Gastrocnemius medialis (tissue), 4 donors: ENCODE data around the gene FPR1. TPM values are rescaled to one million over a fixed set of nuclear protein-coding genes. Genes with fewer than 3 reads are reported as not detected.

Experiments used
- ATAC-seq, 2 donors: fragments of 150-250 bp; one replicate each; pipeline ENCODE4 v1.9.1; 2016
- DNase-seq, 2 donors: peaks; one replicate each; pipeline ENCODE4 v3.0.0-alpha.2; 2019
- H3K27ac ChIP-seq, 4 donors: fragments of 200-600 bp; sonication (generic); 1 replicate in 1 of 4; 2 replicates in 3 of 4; pipeline ENCODE4 v1.5.1; 2016 to 2018; ENCODE audit warnings: mild to moderate bottlenecking in 2 of 4, moderate library complexity in 1 of 4
- H3K27me3 ChIP-seq, 3 donors: fragments of 200-600 bp; sonication (generic) in 2 of 3; 1 replicate in 1 of 3; 2 replicates in 2 of 3; pipeline versions ENCODE4 v1.5.1 to v1.6.0; 2016 to 2019; ENCODE audit warnings: mild to moderate bottlenecking in 1 of 3, moderate library complexity in 1 of 3
- H3K36me3 ChIP-seq, 2 donors: fragments of 200-600 bp; sonication (generic) in 1 of 2; one replicate each; pipeline ENCODE4 v1.5.1; 2017 to 2018
- H3K4me1 ChIP-seq, 2 donors: fragments of 200-600 bp; sonication (generic) in 1 of 2; one replicate each; pipeline ENCODE4 v1.5.1; 2016 to 2017; ENCODE audit warnings: mild to moderate bottlenecking in 2 of 2
- H3K4me3 ChIP-seq, 4 donors: fragments of 200-600 bp; sonication (generic) in 3 of 4; 1 replicate in 1 of 4; 2 replicates in 3 of 4; pipeline ENCODE4 v1.5.1; 2016 to 2019; ENCODE audit warnings: mild to moderate bottlenecking in 2 of 4
- H3K9me3 ChIP-seq, 3 donors: fragments of 200-600 bp; sonication (generic) in 2 of 3; 1 replicate in 1 of 3; 2 replicates in 2 of 3; pipeline ENCODE4 v1.5.1; 2016 to 2019
- POLR2A ChIP-seq, 2 donors: fragments of 450-650 bp; IDR thresholded peaks; one replicate each; pipeline ENCODE4 v1.6.1; 2017; ENCODE audit warnings: antibody characterized with exemption in 2 of 2, mild to moderate bottlenecking in 2 of 2, moderate library complexity in 2 of 2
- in situ Hi-C, 4 donors: fragments of 200-750 bp; cut with MboI; loops; one replicate each; pipeline versions ENCODE4 v1.15.0 to v1.8.0; 2017; ENCODE audit warnings: low sequenced_read_pairs in 4 of 4
- intact Hi-C: fragments of 100-400 bp; cut with DNase I; formaldehyde crosslinking; loops from one replicate; pipeline ENCODE4 v1.15.1; 2023; ENCODE audit warnings: low total_unique reads
- total RNA-seq, 4 donors: library from RNA; depleted of rRNA; stranded (reverse); fragments of >200 nt; gene quantifications; one replicate each; pipeline versions ENCODE4 v1.1.0 to v1.2.3, GENCODE V29; 2016
- TF ChIP-seq, protein P1 (sequence below), 5 experiments: fragments of 450-650 bp in 3 of 5; fragments of 200-600 bp in 2 of 5; sonication (generic) in 2 of 5; IDR thresholded peaks in 4 of 5; conservative IDR thresholded peaks in 1 of 5; 1 replicate in 4 of 5; 2 replicates in 1 of 5; pipeline ENCODE4 v1.5.1; 2016 to 2019; ENCODE audit warnings: antibody characterized with exemption in 5 of 5, mild to moderate bottlenecking in 3 of 5, moderate library complexity in 3 of 5

Gene FPR1
- total RNA-seq, 4 donors from 2014 or later: 3.0 to 6.1 (median 6.0) TPM; not detected in 1

DNA sequence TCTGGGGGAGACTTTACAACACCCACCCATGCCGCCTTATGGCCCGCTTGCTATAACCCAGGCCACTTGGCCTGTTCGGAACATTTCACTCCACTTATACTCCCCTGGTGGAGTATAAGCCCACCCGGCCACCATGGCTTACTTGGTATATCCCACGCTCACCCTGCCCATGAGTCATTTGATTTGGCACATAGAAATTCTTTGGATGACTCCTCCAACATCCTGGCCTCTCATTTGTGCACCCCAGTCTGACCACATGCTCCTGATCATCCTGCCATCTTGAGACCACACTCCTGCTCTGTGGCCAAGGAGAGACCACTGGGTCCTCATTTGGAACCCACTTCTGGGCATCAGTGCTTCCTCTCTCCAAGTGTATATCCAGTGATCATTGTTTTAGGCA, 53.4 kb downstream of the FPR1 start:
- H3K36me3 ChIP-seq: no peaks in the 10 kb centered on the region
- DNase-seq (no peak), ATAC-seq (no peak)
- in situ Hi-C loops (no loop called here), intact Hi-C loops (no loop called here)
- TF ChIP-seq, protein P1, sequence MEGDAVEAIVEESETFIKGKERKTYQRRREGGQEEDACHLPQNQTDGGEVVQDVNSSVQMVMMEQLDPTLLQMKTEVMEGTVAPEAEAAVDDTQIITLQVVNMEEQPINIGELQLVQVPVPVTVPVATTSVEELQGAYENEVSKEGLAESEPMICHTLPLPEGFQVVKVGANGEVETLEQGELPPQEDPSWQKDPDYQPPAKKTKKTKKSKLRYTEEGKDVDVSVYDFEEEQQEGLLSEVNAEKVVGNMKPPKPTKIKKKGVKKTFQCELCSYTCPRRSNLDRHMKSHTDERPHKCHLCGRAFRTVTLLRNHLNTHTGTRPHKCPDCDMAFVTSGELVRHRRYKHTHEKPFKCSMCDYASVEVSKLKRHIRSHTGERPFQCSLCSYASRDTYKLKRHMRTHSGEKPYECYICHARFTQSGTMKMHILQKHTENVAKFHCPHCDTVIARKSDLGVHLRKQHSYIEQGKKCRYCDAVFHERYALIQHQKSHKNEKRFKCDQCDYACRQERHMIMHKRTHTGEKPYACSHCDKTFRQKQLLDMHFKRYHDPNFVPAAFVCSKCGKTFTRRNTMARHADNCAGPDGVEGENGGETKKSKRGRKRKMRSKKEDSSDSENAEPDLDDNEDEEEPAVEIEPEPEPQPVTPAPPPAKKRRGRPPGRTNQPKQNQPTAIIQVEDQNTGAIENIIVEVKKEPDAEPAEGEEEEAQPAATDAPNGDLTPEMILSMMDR (IDR thresholded peaks at IDR 0.05 in 4 of 5, conservative IDR thresholded peaks at IDR 0.05 in 1 of 5): no peak
- TF ChIP-seq POLR2A (IDR thresholded peaks at IDR 0.05): no peak
- H3K4me3 ChIP-seq: no peak overlapping the region
- no peak overlapping the region for H3K27ac ChIP-seq
- no peaks in the 10 kb centered on the region for H3K9me3 ChIP-seq
- H3K27me3 ChIP-seq: no peaks in the 10 kb centered on the region
- H3K4me1 ChIP-seq: peaks cover 0 to 4% of the 10 kb centered on the region in 2 donors

DNA sequence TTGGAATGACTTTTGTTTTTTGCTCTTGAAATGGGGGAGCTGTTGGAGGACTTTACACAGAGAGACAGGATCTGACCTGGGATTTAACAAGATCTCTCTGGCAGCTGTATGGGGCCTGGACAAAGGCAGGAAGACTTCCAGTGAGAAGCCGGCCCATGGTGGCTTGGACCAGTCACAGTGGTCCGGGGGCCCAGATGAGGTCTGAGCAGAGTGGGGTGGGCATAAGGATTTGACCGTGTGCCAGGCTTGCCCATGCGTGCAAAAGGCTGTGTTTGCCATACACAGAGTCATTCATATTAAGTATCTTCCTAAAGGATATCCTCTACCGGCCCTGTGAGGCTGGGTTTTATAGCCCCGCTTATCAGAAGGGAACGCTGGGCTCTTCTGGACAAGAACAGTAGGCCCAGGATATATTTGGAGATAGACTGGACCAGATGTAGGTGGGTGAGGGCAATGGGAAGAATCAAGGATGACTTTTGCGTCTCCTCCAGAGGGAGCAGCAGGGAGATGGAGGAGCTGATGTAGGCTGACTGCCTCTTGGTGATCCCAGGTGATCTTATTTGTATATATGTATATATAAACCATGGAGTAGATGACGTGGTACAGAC, 54.4 kb downstream of the FPR1 start:
- in situ Hi-C loops: no loop called here
- Histone ChIP-seq H3K27ac (no peak overlapping the region), H3K27me3 (no peaks in the 10 kb centered on the region), H3K36me3 (no peaks in the 10 kb centered on the region), H3K4me1 (peaks cover under 1% of the 10 kb centered on the region in 2 donors), H3K4me3 (no peak overlapping the region), H3K9me3 (no peaks in the 10 kb centered on the region)
- intact Hi-C loops: no loop called here
- TF ChIP-seq, protein P1 (IDR thresholded peaks at IDR 0.05 in 4 of 5, conservative IDR thresholded peaks at IDR 0.05 in 1 of 5): no peak
- TF ChIP-seq POLR2A (IDR thresholded peaks at IDR 0.05): no peak
- DNase-seq (no peak), ATAC-seq (no peak)

DNA sequence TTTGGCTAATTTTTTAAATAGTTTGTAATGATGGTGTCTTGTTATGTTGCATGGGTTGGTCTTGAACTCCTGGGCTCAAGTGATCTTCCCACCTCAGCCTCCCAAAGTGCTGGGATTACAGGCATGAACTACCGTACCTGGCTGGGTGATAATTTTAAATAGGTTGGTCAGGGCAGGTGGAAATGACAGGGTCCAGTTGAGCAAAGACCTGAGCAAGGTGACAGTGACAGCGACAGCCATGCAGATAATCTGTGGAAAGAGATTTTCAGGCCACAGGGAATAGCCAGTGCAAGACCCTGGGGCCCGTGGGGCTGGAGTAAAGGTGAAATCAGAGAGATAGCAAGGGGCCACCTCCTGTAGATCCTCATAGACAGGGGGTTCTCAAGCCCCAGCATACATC, 55.1 kb downstream of the FPR1 start:
- no peak for DNase-seq
- TF ChIP-seq, protein P1 (IDR thresholded peaks at IDR 0.05 in 4 of 5, conservative IDR thresholded peaks at IDR 0.05 in 1 of 5): no peak
- TF ChIP-seq POLR2A (IDR thresholded peaks at IDR 0.05): no peak
- intact Hi-C loops (no loop called here), in situ Hi-C loops (no loop called here)
- no peak for ATAC-seq
- Histone ChIP-seq H3K4me1 (peaks cover 6% of the 10 kb centered on the region in 2 donors), H3K4me3 (no peak overlapping the region), H3K27me3 (no peaks in the 10 kb centered on the region), H3K27ac (no peak overlapping the region), H3K9me3 (no peaks in the 10 kb centered on the region), H3K36me3 (no peaks in the 10 kb centered on the region)

Other genes starting within 250 kb of the FPR1 start
- under 1 TPM in 2 of 4 donors, not detected in 2; 0.18 to 0.46 TPM for gene SIGLEC6, start 220.2 kb downstream of the FPR1 start, total RNA-seq
- gene ZNF175, start 180.6 kb downstream of the FPR1 start, total RNA-seq: 1 to 10 TPM; 2.1 to 5.0 (median 2.6) TPM
- gene SIGLEC5, start 121.5 kb downstream of the FPR1 start, total RNA-seq: 1 to 10 TPM in 1 of 4 donors, under 1 TPM in 1, not detected in 2; 0.18 to 1.0 TPM
- gene SIGLEC14, start 105.1 kb downstream of the FPR1 start, total RNA-seq: 1 to 10 TPM in 1 of 4 donors, under 1 TPM in 2, not detected in 1; 0.83 to 2.2 (median 0.98) TPM
- gene SPACA6, start 58.5 kb downstream of the FPR1 start, total RNA-seq: under 1 TPM in 3 of 4 donors, not detected in 1; 0.64 to 0.94 (median 0.71) TPM
- gene HAS1, start 27.9 kb downstream of the FPR1 start, total RNA-seq: under 1 TPM in 1 of 4 donors, not detected in 3; 0.18 TPM
- gene FPR2, start 9.3 kb upstream of the FPR1 start, total RNA-seq: under 1 TPM in 2 of 4 donors, not detected in 2; 0.26 to 1.00 TPM
- gene FPR3, start 43.3 kb upstream of the FPR1 start, total RNA-seq: 1 to 10 TPM in 3 of 4 donors, under 1 TPM in 1; 0.66 to 2.2 (median 1.4) TPM
- gene ZNF577, start 136.1 kb upstream of the FPR1 start, total RNA-seq: 1 to 10 TPM; 2.0 to 8.4 (median 4.5) TPM
- gene ZNF649, start 153.1 kb upstream of the FPR1 start, total RNA-seq: 1 to 10 TPM; 2.6 to 4.7 (median 4.1) TPM
- 1 to 10 TPM; 1.3 to 9.4 (median 3.8) TPM for gene ZNF613, start 175.6 kb upstream of the FPR1 start, total RNA-seq
- 1 to 10 TPM; 1.7 to 6.0 (median 5.0) TPM for gene ZNF350, start 235.0 kb upstream of the FPR1 start, total RNA-seq